Stimulated activated CD8-positive, alpha-beta memory T cell treated with anti-CD3 and anti-CD28 coated beads, Interleukin-15, amount 100 ng/mL, for 48 hours (primary cell): Measurements from ENCODE around the gene ATG5.
A peak's percentile ranks its signal among the peaks of the same experiment; 100 is the strongest.
"Not testable (repeated sequence)": the region's sequence is repeated elsewhere in the genome, so short reads cannot be mapped to it uniquely, and the experiment has no call there.

Experiments
- DNase-seq, 2 donors: peaks; one replicate each; pipeline ENCODE4 v3.0.0-alpha.2; 2020; ENCODE audit warnings: low read depth in 2 of 2

The ATG5 gene

GRCh38 chr6:106156413-106156812, 169.1 kb downstream of the ATG5 start:
- DNase-seq, result no peak

- no peak for DNase-seq
These were observed 170.2 kb downstream of the ATG5 start for GRCh38 chr6:106155219-106155830.

DNA sequence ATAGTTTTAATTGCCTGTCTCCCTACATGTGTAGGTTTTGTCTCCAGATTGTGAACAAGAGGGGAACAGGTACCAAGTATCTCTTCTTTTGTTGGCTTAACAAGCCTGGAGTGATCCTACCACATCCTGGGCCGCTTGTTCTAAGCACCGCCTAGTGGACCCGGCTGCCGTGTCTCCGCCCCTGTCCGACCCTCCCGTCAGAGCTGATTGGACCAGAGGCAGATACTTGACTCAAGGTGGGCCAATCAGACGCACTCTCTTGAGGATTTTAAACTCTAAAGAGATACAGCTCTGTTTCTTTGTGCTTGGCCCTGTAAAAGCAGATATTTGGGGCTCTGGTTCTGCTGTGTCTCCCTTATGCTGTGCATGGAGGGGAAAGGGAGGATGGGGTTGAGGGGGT, 171.2 kb downstream of the ATG5 start:
- DNase-seq, result no peak

GRCh38 chr6:106152952-106153351, 172.6 kb downstream of the ATG5 start:
- no peak for DNase-seq

GRCh38 chr6:106152476-106152875, 173.1 kb downstream of the ATG5 start:
- not testable (repeated sequence) for DNase-seq

- DNase-seq, result peak in 1 of 2 donors; percentile 38
These were observed 176.0 kb downstream of the ATG5 start for GRCh38 chr6:106149472-106150069.

DNA sequence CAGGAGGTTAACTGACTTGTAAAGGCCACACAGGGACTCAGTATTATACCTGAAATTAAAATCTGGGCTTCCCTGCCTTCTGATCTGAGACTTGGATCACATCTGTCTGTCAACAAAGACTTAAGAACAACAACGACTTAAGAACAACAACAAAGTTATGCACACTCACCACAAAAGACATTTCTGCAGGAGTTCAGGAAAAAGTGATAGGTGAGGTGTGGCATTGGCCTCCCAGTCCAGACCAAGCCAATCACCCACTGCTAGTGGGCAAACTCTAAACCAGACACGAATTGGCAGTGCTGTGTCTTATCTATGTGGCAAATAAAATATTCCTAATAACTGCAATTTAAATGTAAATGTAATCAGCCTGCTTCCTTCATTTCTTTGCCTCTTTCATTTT, 178.1 kb downstream of the ATG5 start:
- no peak for DNase-seq

- DNase-seq, result no peak
These were observed 178.7 kb downstream of the ATG5 start for GRCh38 chr6:106146852-106147351.

- DNase-seq, result peak; percentile 37 to 40
These were observed 179.8 kb downstream of the ATG5 start for GRCh38 chr6:106145741-106146227.

- no peak for DNase-seq
These were observed 180.4 kb downstream of the ATG5 start for GRCh38 chr6:106145144-106145543.

DNA sequence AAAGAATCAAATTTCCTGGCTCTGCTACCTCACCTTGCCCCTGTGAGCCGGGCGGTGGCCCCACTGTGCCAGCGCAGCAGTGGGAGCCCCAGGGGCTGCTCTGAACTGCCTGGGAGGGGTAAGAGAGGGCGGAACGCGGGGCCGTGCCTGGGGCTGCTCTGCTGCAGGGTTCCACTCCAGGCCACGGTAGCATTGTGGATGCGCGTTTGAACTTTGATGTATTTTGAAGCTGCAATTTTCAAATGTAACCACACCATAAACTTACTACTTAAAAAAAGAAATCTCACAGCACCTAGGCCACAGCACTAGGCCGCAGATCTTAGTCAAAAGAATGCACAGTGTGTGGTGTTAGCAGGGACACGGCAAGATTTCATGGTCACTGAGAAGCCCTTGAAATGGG, 181.9 kb downstream of the ATG5 start:
- DNase-seq, result no peak

- no peak for DNase-seq
These were observed 182.6 kb downstream of the ATG5 start for GRCh38 chr6:106142876-106143431.

DNA sequence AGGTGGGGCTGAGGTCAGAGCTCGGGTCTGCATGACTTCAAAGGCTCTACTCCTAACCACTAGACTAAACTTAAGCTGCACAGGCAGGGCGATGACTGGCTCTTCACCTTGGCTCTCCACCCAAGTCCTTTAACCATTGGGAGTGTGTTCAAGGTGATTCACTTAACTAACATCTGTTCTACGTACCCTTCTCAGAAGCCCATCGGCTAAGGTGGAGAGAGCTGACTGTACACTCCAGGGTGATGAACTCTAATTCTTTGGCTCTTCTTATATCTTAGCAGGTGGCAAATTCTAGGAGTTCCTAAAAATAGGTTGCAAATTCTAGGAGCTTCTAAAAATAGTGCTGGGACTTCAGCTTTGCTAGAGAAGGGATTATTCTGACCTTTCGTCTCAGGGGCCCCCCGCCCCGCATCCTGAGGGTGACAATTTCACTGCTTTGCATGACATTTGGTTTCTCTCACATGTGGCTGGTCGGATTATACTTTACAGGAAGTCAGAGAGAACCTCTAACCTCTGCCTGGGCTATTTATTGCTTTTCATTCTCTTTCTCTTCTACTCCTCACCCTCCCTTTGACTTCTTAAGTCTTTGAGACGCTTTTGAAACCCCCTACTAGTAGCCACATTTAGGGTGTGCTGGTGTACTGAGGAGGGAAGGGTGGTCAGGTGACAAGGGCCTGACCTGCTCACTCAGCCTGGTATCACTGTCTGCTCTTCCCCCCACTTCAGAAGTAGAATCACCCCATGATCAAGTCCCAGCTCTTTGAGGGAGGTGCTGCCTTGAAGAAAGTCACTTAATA, 183.9 kb downstream of the ATG5 start:
- DNase-seq, result peak; percentile 57 to 76

DNA sequence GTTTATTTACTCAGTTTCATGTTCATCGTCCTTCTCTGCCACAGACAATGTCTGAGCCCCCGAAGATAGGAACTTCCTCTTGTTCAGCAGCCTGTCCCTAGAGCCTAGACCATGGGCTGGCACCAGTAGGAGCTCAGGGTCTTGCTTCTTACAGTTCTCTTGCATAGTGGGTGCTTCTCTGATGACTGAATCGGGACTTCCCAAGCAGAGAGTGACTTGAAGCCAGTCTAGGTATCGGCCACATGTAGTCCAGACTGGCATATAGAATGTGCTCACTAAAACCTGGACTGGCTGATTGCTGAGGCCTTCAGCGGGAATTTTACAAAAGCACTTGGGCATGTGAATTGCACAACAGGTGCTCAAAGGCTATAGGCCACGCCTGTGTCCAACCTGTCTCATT, 187.4 kb downstream of the ATG5 start:
- no peak for DNase-seq

GRCh38 chr6:106136845-106137244, 188.7 kb downstream of the ATG5 start:
- no peak for DNase-seq

DNA sequence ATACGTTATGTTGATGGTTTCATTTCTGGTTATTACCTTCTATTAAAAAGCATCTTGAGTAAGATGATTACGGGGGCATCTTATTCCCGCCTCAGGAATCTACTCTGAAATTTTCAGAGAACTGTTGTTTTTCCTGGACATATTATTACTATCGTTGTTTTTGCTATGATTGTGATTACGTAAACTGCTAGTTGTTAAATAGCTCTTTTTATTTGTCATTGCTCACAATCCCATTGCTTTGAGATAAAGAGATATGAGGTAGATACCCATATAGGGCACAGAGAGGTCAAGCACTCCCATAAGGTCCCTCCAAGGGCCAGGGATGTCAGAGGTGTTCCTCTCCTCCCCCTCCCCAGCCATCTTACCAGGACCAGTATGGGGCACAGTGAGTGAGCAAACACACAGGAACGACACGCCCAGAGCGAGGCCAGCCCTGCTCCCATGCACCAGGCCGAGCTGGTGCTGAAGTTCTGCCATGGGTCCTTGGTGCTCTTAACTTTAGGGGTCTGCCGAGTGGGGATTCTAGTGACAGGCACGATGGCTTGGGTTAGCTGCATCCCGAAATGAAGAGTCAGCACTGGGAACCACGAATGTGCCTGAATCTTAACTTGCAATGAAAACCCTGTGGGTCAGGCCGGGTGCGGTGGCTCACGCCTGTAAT, 189.5 kb downstream of the ATG5 start:
- no peak for DNase-seq

GRCh38 chr6:106134906-106135634, 190.5 kb downstream of the ATG5 start:
- no peak for DNase-seq
